Hematopoietic multipotent progenitor cell (in vitro differentiated cells): Measurements from ENCODE around the gene DNAH1. TPM values are rescaled to one million over a fixed set of nuclear protein-coding genes. Genes with fewer than 3 reads are reported as not detected.

Source experiments
- DNase-seq, 3 donors: peaks; one replicate each; pipeline ENCODE4 v3.0.0-alpha.2; 2011 to 2015; ENCODE audit warnings: low read depth in 2 of 3, low spot score in 2 of 3
- total RNA-seq: library from RNA; depleted of rRNA; stranded (reverse); fragments of >200 nt; gene quantifications from one replicate; pipeline ENCODE4 v1.2.3, GENCODE V29; 2012

DNAH1 gene
- total RNA-seq, 1 donor, result 47.1 TPM

GRCh38 chr3:52401021-52401420, 84.9 kb downstream of the DNAH1 start:
- no peak for DNase-seq

- DNase-seq, result no peak
Observed at GRCh38 chr3:52401551-52401950, 85.4 kb downstream of the DNAH1 start.

GRCh38 chr3:52402101-52402521, 86.0 kb downstream of the DNAH1 start:
- no peak for DNase-seq

- DNase-seq, result no peak
Observed at GRCh38 chr3:52402706-52403270, 86.7 kb downstream of the DNAH1 start.

- DNase-seq, result no peak
Observed at GRCh38 chr3:52403271-52403841, 87.2 kb downstream of the DNAH1 start.

- no peak for DNase-seq
Observed at GRCh38 chr3:52403955-52404354, 87.8 kb downstream of the DNAH1 start.

- DNase-seq, result no peak
Observed at GRCh38 chr3:52404391-52404790, 88.3 kb downstream of the DNAH1 start.

GRCh38 chr3:52405066-52405465, 88.9 kb downstream of the DNAH1 start:
- no peak for DNase-seq

- DNase-seq, result no peak
Observed at GRCh38 chr3:52405601-52406110, 89.5 kb downstream of the DNAH1 start.

- DNase-seq, result no peak
Observed at GRCh38 chr3:52406231-52406661, 90.1 kb downstream of the DNAH1 start.

GRCh38 chr3:52406791-52407510, 90.8 kb downstream of the DNAH1 start:
- no peak for DNase-seq

- no peak for DNase-seq
Observed at GRCh38 chr3:52407779-52408178, 91.7 kb downstream of the DNAH1 start.

GRCh38 chr3:52408466-52408865, 92.3 kb downstream of the DNAH1 start:
- no peak for DNase-seq

- no peak for DNase-seq
Observed at GRCh38 chr3:52415800-52416199, 99.7 kb downstream of the DNAH1 start.

- no peak for DNase-seq
Observed at GRCh38 chr3:52420388-52420787, 104.3 kb downstream of the DNAH1 start.

- DNase-seq, result no peak
Observed at GRCh38 chr3:52422669-52423068, 106.5 kb downstream of the DNAH1 start.

GRCh38 chr3:52423173-52423572, 107.1 kb downstream of the DNAH1 start:
- DNase-seq, result no peak

GRCh38 chr3:52428151-52429005, 112.3 kb downstream of the DNAH1 start:
- peak in 2 of 3 donors; percentile 47 to 68 for DNase-seq

GRCh38 chr3:52429031-52429430, 112.9 kb downstream of the DNAH1 start:
- no peak for DNase-seq

- DNase-seq, result no peak
Observed at GRCh38 chr3:52429779-52430415, 113.8 kb downstream of the DNAH1 start.

- DNase-seq, result no peak
Observed at GRCh38 chr3:52430416-52430810, 114.3 kb downstream of the DNAH1 start.
